OCI-LY3 (cell line): Measurements from ENCODE around the gene NOXA1.
"Not testable (repeated sequence)": the region's sequence is repeated elsewhere in the genome, so short reads cannot be mapped to it uniquely, and the experiment has no call there.

Experiments used
- H2AFZ ChIP-seq: fragments of 200-600, 300-600 bp; shearing (Covaris generic); 2 replicates; pipeline ENCODE4 v1.6.0; 2014; ENCODE audit warnings: antibody characterized with exemption, low read depth, low read length
- H3K27ac ChIP-seq: fragments of 200-600, 300-600 bp; sonication (generic); 2 replicates; pipeline ENCODE4 v1.5.1; 2014; ENCODE audit warnings: mild to moderate bottlenecking, low read length, moderate library complexity, mixed read lengths
- H3K27me3 ChIP-seq: fragments of 200-600, 300-600 bp; sonication (generic); 2 replicates; pipeline ENCODE4 v1.6.1; 2014; ENCODE audit warnings: low read depth, low read length, mixed read lengths
- H3K36me3 ChIP-seq: fragments of 200-600, 300-600 bp; sonication (generic); replicated peaks from 2 replicates; pipeline ENCODE3; 2014; ENCODE audit warnings: low read depth, low read length, mixed read lengths
- H3K4me1 ChIP-seq: fragments of 300-600, 200-600 bp; sonication (generic); 2 replicates; pipeline ENCODE4 v1.6.1; 2014; ENCODE audit warnings: low read length, mixed read lengths
- H3K4me2 ChIP-seq: fragments of 200-600, 300-600 bp; sonication (generic); 2 replicates; pipeline ENCODE4 v1.6.1; 2014; ENCODE audit warnings: low read length, mixed read lengths
- H3K4me3 ChIP-seq: fragments of 300-600, 200-600 bp; sonication (generic); 2 replicates; pipeline ENCODE4 v1.5.1; 2014; ENCODE audit warnings: antibody characterized with exemption, mild to moderate bottlenecking, low read length, moderate library complexity
- H3K79me2 ChIP-seq: fragments of 300-600, 200-600 bp; shearing (Covaris generic); 2 replicates; pipeline ENCODE4 v1.6.1; 2014; ENCODE audit warnings: mild to moderate bottlenecking, low read length, mixed read lengths
- H3K9ac ChIP-seq: fragments of 300-600, 200-600 bp; shearing (Covaris generic); 2 replicates; pipeline ENCODE4 v1.6.0; 2014; ENCODE audit warnings: mild to moderate bottlenecking, low read length, moderate library complexity
- H3K9me3 ChIP-seq: fragments of 200-600, 300-600 bp; shearing (Covaris generic); 2 replicates; pipeline ENCODE4 v1.6.1; 2014; ENCODE audit warnings: low read length, mixed read lengths; ENCODE audit not compliant: insufficient read depth
- H4K20me1 ChIP-seq: fragments of 200-600, 300-600 bp; sonication (generic); 2 replicates; pipeline ENCODE4 v1.6.1; 2016; ENCODE audit warnings: low read length, mixed read lengths; ENCODE audit not compliant: insufficient read depth
- EZH2phosphoT487 ChIP-seq: fragments of 200-600 bp; shearing (Covaris generic); IDR thresholded peaks from 2 replicates; pipeline ENCODE4 v1.6.1; 2018; ENCODE audit warnings: antibody characterized with exemption, mixed run types, low read depth
- TF ChIP-seq, protein P1 (sequence below): fragments of 200-600, 300-600 bp; sonication (generic); IDR thresholded peaks from 2 replicates; pipeline ENCODE4 v1.5.1; 2014; ENCODE audit warnings: antibody characterized with exemption, low read length, low read depth

The NOXA1 gene

GRCh38 chr9:137451264-137452005 lies 28.2 kb downstream of the NOXA1 start:
- not testable (repeated sequence) for H3K9me3 ChIP-seq, H3K27ac ChIP-seq, H3K4me2 ChIP-seq, H4K20me1 ChIP-seq, H3K4me1 ChIP-seq, H2AFZ ChIP-seq, H3K4me3 ChIP-seq, H3K79me2 ChIP-seq, H3K27me3 ChIP-seq, H3K9ac ChIP-seq
- H3K36me3 ChIP-seq, result peaks cover 30% of the 10 kb centered on the region

GRCh38 chr9:137452006-137452760 lies 29.0 kb downstream of the NOXA1 start:
- H2AFZ ChIP-seq, result no peak overlapping the region
- peaks cover under 1% of the 10 kb centered on the region for H3K4me1 ChIP-seq
- no peak overlapping the region for H3K4me2 ChIP-seq
- H3K27me3 ChIP-seq, result no peaks in the 10 kb centered on the region
- H3K79me2 ChIP-seq, result no peaks in the 10 kb centered on the region
- H3K36me3 ChIP-seq, result peaks cover 33% of the 10 kb centered on the region
- no peak overlapping the region for H3K4me3 ChIP-seq
- H3K9ac ChIP-seq, result no peak overlapping the region
- H3K27ac ChIP-seq, result no peak overlapping the region
- peaks cover 6% of the 10 kb centered on the region for H4K20me1 ChIP-seq
- H3K9me3 ChIP-seq, result no peaks in the 10 kb centered on the region
- TF ChIP-seq, protein P1, sequence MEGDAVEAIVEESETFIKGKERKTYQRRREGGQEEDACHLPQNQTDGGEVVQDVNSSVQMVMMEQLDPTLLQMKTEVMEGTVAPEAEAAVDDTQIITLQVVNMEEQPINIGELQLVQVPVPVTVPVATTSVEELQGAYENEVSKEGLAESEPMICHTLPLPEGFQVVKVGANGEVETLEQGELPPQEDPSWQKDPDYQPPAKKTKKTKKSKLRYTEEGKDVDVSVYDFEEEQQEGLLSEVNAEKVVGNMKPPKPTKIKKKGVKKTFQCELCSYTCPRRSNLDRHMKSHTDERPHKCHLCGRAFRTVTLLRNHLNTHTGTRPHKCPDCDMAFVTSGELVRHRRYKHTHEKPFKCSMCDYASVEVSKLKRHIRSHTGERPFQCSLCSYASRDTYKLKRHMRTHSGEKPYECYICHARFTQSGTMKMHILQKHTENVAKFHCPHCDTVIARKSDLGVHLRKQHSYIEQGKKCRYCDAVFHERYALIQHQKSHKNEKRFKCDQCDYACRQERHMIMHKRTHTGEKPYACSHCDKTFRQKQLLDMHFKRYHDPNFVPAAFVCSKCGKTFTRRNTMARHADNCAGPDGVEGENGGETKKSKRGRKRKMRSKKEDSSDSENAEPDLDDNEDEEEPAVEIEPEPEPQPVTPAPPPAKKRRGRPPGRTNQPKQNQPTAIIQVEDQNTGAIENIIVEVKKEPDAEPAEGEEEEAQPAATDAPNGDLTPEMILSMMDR, result no peak
- TF ChIP-seq EZH2phosphoT487, result no peak

DNA sequence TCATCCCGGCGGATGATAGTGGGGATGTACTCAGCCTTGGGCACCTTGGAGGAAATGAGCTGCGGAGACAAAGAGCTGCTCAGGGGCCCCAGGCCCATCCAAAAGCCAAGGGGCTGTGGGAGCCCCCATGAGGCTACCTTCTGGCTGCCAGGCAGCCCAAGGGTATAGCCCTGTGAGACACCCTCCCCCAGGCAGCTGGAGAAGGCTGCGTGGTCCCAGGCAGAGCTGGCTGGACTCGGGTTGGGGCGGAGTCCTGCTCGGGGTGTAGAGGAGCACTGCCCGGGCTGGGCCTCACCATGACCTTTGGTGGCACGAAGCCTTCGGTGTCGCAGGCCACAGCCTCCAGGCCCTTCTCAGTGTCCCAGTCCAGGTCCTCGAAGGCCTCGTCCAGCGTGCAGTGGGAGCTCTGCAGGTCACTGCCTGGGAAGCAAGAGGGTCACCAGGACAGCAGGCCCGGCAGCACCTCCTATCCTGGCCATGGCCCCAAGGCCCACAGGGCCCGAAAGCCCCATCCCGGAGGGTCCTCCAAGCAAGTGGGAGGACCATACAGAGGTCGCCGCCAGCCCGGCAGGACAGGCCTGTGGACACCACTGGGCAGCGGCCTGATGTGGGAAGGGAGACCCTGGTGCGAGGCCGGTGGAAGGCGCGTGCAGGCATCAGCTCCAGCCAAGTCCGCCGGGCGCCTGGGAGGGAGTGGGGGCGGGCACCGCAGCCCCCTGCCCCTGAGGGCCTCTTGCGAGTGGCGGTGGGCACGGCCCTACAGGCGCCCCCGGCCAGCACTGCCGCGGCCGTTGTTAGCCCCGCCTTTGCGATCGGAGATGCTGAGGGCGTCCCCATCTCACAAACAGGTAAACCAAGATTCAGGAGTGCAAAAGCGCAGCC lies 29.8 kb downstream of the NOXA1 start:
- Histone ChIP-seq H3K4me3 (no peak overlapping the region), H3K79me2 (peaks cover 4% of the 10 kb centered on the region), H3K9ac (no peak overlapping the region), H3K36me3 (peaks cover 36% of the 10 kb centered on the region), H3K27ac (no peak overlapping the region), H3K4me2 (no peak overlapping the region), H3K9me3 (no peaks in the 10 kb centered on the region), H3K4me1 (peaks cover 2% of the 10 kb centered on the region; the same call in 1 of the 2 replicates), H2AFZ (no peak overlapping the region), H4K20me1 (peaks cover 6% of the 10 kb centered on the region), H3K27me3 (no peaks in the 10 kb centered on the region)
- TF ChIP-seq, protein P1, result no peak
- TF ChIP-seq EZH2phosphoT487, result no peak

DNA sequence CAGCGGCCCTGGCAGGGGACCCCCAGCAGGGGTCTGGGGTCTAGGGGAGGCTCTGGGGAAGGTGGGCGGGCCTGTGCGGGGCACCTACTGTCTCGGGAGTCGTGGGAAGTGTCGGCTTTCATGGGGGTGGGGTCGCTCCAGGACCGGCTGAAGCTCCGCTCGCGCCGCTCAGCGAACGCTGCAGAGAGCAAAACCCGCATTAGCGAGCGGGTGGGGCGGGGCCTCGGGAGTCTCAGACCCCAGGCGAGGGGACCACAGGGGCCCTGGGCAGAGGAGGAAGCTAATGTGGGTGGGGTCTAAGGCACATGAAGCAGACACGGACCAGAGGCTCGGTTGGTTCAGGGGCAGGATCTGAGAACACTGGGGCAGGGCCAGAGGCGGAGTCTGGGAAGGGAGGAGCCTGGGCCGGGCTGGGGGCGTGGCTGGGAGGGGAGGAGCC lies 30.5 kb downstream of the NOXA1 start:
- Histone ChIP-seq H3K27me3 (no peaks in the 10 kb centered on the region), H4K20me1 (peaks cover 6% of the 10 kb centered on the region), H3K27ac (no peak overlapping the region), H3K36me3 (peaks cover 36% of the 10 kb centered on the region), H2AFZ (no peak overlapping the region), H3K4me3 (no peak overlapping the region), H3K4me1 (peaks cover 6% of the 10 kb centered on the region; the same call in 1 of the 2 replicates), H3K79me2 (peaks cover 10% of the 10 kb centered on the region), H3K4me2 (no peak overlapping the region), H3K9ac (no peak overlapping the region), H3K9me3 (no peaks in the 10 kb centered on the region)
- no peak for TF ChIP-seq EZH2phosphoT487
- TF ChIP-seq, protein P1, result no peak
